Measurements from ENCODE around the gene SLC23A2.
A peak's percentile ranks its signal among the peaks of the same experiment; 100 is the strongest.
"Not testable (repeated sequence)": the region's sequence is repeated elsewhere in the genome, so short reads cannot be mapped to it uniquely, and the experiment has no call there.

The SLC23A2 gene

GRCh38 chr20:5039889-5040288 is 38.6 kb upstream of the SLC23A2 start:
- TF ChIP-seq CTCF (conservative IDR thresholded peaks at IDR 0.05; ENCODE audit: low read depth, low read length), result no peak
- no peak for DNase-seq (ENCODE audit: low read depth)

GRCh38 chr20:5039255-5039657 is 37.9 kb upstream of the SLC23A2 start:
- no peak for TF ChIP-seq CTCF (conservative IDR thresholded peaks at IDR 0.05; ENCODE audit: low read depth, low read length)
- DNase-seq (ENCODE audit: low read depth), result no peak
- H3K4me3 ChIP-seq (ENCODE audit: low read length), result no peak overlapping the region

More at GRCh38 chr20:5039889-5040288, 38.6 kb upstream of the SLC23A2 start:
- H3K4me3 ChIP-seq (ENCODE audit: low read length), result no peak overlapping the region

GRCh38 chr20:5036828-5037227 is 35.5 kb upstream of the SLC23A2 start:
- H3K4me3 ChIP-seq (ENCODE audit: low read length), result no peak overlapping the region
- DNase-seq (ENCODE audit: low read depth), result no peak
- TF ChIP-seq CTCF (conservative IDR thresholded peaks at IDR 0.05; ENCODE audit: low read depth, low read length), result no peak

GRCh38 chr20:5035518-5035917 is 34.2 kb upstream of the SLC23A2 start:
- not testable (repeated sequence) for DNase-seq (ENCODE audit: low read depth); H3K4me3 ChIP-seq (ENCODE audit: low read length)

GRCh38 chr20:5033566-5033965 is 32.3 kb upstream of the SLC23A2 start:
- H3K4me3 ChIP-seq (ENCODE audit: low read length), result no peak overlapping the region
- DNase-seq (ENCODE audit: low read depth), result peak; percentile 29
- TF ChIP-seq CTCF (conservative IDR thresholded peaks at IDR 0.05; ENCODE audit: low read depth, low read length), result no peak

GRCh38 chr20:5031701-5032100 is 30.4 kb upstream of the SLC23A2 start:
- not testable (repeated sequence) for DNase-seq (ENCODE audit: low read depth); H3K4me3 ChIP-seq (ENCODE audit: low read length)

GRCh38 chr20:5031206-5031557 is 29.9 kb upstream of the SLC23A2 start:
- TF ChIP-seq CTCF (conservative IDR thresholded peaks at IDR 0.05; ENCODE audit: low read depth, low read length), result no peak
- H3K4me3 ChIP-seq (ENCODE audit: low read length), result no peak overlapping the region
- DNase-seq (ENCODE audit: low read depth), result no peak

GRCh38 chr20:5030348-5031205 is 29.3 kb upstream of the SLC23A2 start:
- DNase-seq (ENCODE audit: low read depth), result no peak
- H3K4me3 ChIP-seq (ENCODE audit: low read length), result no peak overlapping the region
- no peak for TF ChIP-seq CTCF (conservative IDR thresholded peaks at IDR 0.05; ENCODE audit: low read depth, low read length)

- not testable (repeated sequence) for DNase-seq (ENCODE audit: low read depth); H3K4me3 ChIP-seq (ENCODE audit: low read length)
Observed at GRCh38 chr20:5028258-5029059, 27.1 kb upstream of the SLC23A2 start.
